ENCODE results near the gene SCAPER.

GRCh38 chr15:76502678-76503077, 402.5 kb downstream of the SCAPER start:
- TF ChIP-seq CTCF (IDR thresholded peaks at IDR 0.05 in 4 of 5, conservative IDR thresholded peaks at IDR 0.05 in 1 of 5) (no peak), POLR2A (IDR thresholded peaks at IDR 0.05) (no peak)
